Ramos (cell line): ENCODE data around the gene ALPK3.

Experiments
- in situ Hi-C: fragments of 300-500 bp; cut with MboI; formaldehyde crosslinking; loops from one replicate; pipeline ENCODE4 v1.14.3; 2022; ENCODE audit warnings: low sequenced_read_pairs; ENCODE audit not compliant: unreplicated experiment

Gene ALPK3

GRCh38 chr15:84816694-84817465, at the start of gene ALPK3:
Gene ALPK3, plus strand, starts transcription at chr15:84817356. Its CDS starts 97 bp downstream, at chr15:84817453.
- in situ Hi-C loops = no loop called here

- in situ Hi-C loops = no loop called here
Observed at GRCh38 chr15:84772031-84772430, 45.1 kb upstream of the ALPK3 start.

- in situ Hi-C loops = no loop called here
Observed at GRCh38 chr15:84772467-84772866, 44.7 kb upstream of the ALPK3 start.

DNA sequence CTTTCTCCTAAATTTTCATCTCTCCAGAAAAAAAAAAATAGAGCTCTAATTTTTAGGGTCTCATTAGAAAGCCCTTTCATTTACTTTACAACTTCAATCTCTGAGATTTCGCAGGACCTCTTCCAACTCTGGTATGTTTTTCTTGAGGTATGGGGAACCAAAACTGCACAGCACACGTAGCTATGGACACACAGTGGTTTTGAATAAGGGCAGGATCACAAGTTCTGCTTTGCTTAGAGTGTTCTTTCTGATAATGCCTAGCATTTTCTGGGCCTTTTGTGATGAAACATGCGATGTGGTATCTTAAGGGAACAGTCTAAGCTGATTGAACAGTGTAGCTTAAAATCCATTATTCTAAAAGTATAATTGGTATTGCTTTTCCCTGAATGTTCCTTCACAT, 43.4 kb upstream of the ALPK3 start:
- in situ Hi-C loops = no loop called here

- in situ Hi-C loops = no loop called here
Observed at GRCh38 chr15:84775867-84776449, 41.2 kb upstream of the ALPK3 start.

GRCh38 chr15:84778194-84778593, 39.0 kb upstream of the ALPK3 start:
- in situ Hi-C loops = no loop called here

- in situ Hi-C loops = no loop called here
Observed at GRCh38 chr15:84780492-84780891, 36.7 kb upstream of the ALPK3 start.

GRCh38 chr15:84781495-84781894, 35.7 kb upstream of the ALPK3 start:
- in situ Hi-C loops = no loop called here

- in situ Hi-C loops = no loop called here
Observed at GRCh38 chr15:84782346-84782745, 34.8 kb upstream of the ALPK3 start.

DNA sequence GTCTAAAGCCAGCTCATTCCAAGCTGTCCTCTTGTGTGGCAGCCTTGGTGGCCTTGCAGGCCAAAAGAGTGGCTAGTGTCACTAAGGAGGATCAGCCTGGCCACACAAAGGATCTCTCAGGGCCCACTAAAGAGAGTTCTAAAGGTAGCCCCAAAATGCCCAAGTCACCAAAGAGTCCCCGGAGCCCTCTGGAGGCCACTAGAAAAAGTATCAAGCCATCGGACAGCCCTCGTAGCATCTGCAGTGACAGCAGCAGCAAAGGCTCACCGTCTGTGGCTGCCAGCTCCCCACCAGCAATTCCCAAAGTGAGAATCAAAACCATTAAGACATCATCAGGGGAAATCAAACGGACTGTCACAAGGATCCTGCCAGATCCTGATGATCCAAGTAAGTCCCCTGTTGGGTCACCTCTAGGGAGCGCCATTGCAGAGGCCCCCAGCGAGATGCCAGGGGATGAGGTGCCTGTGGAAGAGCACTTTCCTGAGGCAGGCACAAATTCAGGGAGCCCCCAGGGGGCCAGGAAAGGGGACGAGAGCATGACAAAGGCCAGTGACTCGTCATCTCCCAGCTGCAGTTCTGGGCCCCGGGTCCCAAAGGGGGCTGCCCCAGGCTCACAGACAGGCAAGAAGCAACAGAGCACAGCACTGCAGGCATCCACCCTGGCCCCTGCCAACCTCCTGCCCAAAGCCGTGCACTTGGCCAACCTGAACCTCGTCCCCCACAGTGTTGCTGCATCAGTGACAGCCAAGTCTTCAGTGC, 33.5 kb upstream of the ALPK3 start:
- in situ Hi-C loops = no loop called here

GRCh38 chr15:84784262-84784661, 32.9 kb upstream of the ALPK3 start:
- in situ Hi-C loops = no loop called here

DNA sequence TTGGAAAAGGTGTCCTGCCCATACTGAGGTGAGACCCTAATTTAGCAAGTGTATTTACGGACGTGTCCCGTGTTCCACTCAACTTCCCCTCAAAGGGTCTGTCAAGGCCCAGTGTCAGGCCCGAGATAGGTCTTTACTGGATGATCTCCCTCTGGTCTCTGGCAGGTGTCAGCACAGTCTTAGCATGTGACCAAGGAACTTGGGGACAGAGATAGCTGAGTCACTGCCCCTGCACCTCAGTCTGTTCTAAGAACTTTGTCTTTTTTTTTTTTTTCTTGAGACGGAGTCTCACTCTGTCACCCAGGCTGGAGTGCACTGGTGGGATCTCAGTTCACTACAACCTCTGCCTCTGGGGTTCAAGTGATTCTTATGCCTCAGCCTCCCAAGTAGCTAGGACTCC, 32.1 kb upstream of the ALPK3 start:
- in situ Hi-C loops = no loop called here

GRCh38 chr15:84788500-84788899, 28.7 kb upstream of the ALPK3 start:
- in situ Hi-C loops = no loop called here

GRCh38 chr15:84789762-84790161, 27.4 kb upstream of the ALPK3 start:
- in situ Hi-C loops = no loop called here

DNA sequence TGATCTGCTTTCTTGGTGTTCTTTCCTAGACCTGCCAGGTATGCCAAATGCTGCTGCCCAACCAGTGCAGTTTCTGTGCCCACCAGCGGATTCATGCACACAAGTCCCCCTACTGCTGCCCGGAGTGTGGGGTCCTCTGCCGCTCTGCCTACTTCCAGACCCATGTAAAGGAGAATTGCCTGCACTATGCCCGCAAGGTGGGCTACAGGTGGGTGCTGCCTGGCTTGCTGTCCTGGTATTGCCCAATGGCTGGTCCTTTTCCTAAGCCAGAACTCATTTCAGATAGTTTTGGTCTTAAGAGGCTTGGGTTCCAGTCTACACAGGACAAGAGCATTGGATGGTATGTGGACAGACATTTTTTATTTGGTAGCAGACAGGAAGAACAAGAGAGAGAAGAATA, 26.5 kb upstream of the ALPK3 start:
- in situ Hi-C loops = no loop called here

DNA sequence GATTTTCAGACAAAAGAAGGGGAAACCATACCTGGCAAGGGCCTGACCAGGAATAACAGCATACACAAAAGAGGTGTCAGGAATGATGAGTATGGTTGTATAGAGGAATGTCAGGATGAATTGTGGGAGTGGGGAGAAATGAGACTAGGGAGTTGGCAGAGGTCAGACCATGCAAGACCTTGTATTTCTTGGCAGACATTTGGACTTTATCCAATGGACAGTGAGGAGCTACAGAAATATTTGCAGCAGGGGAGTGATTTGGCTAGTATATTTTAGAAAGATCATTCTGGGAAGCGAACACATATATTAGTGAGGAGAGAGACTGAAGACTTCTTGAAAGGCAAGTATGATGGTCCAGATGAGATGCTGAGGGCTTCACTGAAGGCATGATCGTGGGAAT, 25.4 kb upstream of the ALPK3 start:
- in situ Hi-C loops = no loop called here

- in situ Hi-C loops = no loop called here
Observed at GRCh38 chr15:84793431-84794161, 23.6 kb upstream of the ALPK3 start.

- in situ Hi-C loops = no loop called here
Observed at GRCh38 chr15:84794162-84794547, 23.0 kb upstream of the ALPK3 start.

GRCh38 chr15:84795186-84795585, 22.0 kb upstream of the ALPK3 start:
- in situ Hi-C loops = no loop called here

DNA sequence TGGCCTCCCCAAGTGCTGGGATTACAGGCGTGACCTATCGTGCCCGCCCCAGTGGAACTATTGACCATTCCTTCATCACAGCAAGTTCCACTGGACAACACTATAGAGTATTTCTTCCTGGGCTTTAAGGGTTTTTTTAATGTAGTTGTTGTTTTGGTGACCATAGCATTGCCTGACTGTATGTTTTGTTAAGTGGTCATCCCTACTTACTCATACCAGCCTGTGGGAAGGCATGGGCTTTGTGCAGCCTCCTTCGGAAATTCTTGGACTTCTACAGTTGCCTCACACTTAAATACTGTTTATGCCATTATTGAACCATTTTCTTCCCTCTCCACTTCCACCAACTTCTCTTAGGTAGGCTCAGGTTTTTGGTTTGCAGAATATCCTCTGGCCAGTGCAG, 19.9 kb upstream of the ALPK3 start:
- in situ Hi-C loops = no loop called here

GRCh38 chr15:84797801-84798200, 19.4 kb upstream of the ALPK3 start:
- in situ Hi-C loops = no loop called here
